Measurements from ENCODE around the gene SMS.

- no peak for TF ChIP-seq CTCF (IDR thresholded peaks at IDR 0.05)
- no peak for TF ChIP-seq POLR2A (IDR thresholded peaks at IDR 0.05)
Observed at GRCh38 chrX:22039541-22039940, 99.0 kb downstream of the SMS start.

All from heart left ventricle (tissue), 13 donors.